ENCODE results near the gene GSDME. TPM values are rescaled to one million over a fixed set of nuclear protein-coding genes. Genes with fewer than 3 reads are reported as not detected.

GSDME gene
- total and polyA plus RNA-seq, 2 experiments from 2014 or later: 35.1 to 48.1 TPM

DNA sequence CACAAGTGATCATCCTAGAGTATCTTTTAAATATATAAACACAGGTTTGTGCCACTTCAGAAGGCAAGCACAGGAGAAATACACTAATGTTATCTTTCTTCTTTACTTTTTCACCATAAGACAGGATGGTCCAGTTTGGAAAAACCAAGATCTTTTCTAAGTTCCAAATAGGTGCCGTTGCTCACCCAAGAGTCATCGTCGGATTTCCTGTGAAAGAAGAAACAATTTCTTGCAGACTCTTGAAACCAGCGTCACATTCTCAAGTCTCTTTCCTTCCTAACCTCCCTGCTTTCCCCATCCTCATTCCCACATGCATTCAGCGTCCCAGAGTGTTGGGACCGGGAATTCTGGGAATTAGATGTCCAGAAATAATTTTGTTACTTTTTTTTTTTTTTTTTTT lies 42.8 kb upstream of the GSDME start:
- H3K27me3 ChIP-seq: no peaks in the 10 kb centered on the region
- 94% methylated on average over 6 of the region's 6 CpGs for WGBS (ENCODE audit: low lambda C conversion rate, missing lambda C conversion rate)
- H3K4me3 ChIP-seq: no peak overlapping the region
- H3K9me2 ChIP-seq (replicated peaks; ENCODE audit: insufficient read depth): no peaks in the 10 kb centered on the region
- no peaks in the 10 kb centered on the region for H3K36me3 ChIP-seq (replicated peaks; ENCODE audit: insufficient read depth, low read depth)
- H3K4me2 ChIP-seq: no peak overlapping the region
- H4K20me1 ChIP-seq (ENCODE audit: insufficient read depth, poor library complexity, severe bottlenecking): no peaks in the 10 kb centered on the region
- no peak for DNase-seq (ENCODE audit: low spot score)
- no peaks in the 10 kb centered on the region for H3K4me1 ChIP-seq (ENCODE audit: insufficient read depth)
- no peak overlapping the region for H3K27ac ChIP-seq
- TF ChIP-seq EZH2 (IDR thresholded peaks at IDR 0.05; ENCODE audit: borderline replicate concordance) (no peak), EZH2phosphoT487 (IDR thresholded peaks at IDR 0.05; ENCODE audit: low read depth, severe bottlenecking, unreplicated experiment) (no peak)
- TF ChIP-seq, protein P1, sequence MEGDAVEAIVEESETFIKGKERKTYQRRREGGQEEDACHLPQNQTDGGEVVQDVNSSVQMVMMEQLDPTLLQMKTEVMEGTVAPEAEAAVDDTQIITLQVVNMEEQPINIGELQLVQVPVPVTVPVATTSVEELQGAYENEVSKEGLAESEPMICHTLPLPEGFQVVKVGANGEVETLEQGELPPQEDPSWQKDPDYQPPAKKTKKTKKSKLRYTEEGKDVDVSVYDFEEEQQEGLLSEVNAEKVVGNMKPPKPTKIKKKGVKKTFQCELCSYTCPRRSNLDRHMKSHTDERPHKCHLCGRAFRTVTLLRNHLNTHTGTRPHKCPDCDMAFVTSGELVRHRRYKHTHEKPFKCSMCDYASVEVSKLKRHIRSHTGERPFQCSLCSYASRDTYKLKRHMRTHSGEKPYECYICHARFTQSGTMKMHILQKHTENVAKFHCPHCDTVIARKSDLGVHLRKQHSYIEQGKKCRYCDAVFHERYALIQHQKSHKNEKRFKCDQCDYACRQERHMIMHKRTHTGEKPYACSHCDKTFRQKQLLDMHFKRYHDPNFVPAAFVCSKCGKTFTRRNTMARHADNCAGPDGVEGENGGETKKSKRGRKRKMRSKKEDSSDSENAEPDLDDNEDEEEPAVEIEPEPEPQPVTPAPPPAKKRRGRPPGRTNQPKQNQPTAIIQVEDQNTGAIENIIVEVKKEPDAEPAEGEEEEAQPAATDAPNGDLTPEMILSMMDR (IDR thresholded peaks at IDR 0.05; ENCODE audit: poor library complexity): no peak
- H2AFZ ChIP-seq: no peak overlapping the region
- H3K9me3 ChIP-seq (ENCODE audit: low read depth): no peaks in the 10 kb centered on the region
- H3K79me2 ChIP-seq: no peaks in the 10 kb centered on the region

DNA sequence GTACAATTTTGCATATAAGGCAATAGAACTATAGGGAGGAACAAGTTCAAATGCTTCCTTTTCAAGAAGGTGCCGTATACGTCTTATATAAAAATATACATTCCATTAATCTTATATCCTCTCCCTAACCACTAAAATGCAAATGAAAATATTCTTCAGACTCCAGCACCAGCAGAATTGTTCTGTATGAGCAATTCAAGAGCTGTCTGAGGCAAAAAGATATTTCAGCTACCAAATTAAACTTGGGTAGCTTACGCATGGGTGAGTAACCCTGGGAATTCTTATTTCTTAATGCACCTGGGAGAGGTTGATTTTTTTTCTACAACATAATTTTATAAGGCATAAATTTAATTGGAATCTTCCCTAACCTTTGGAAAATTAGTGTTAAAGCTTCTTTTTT lies 42.2 kb upstream of the GSDME start:
- DNase-seq (ENCODE audit: low spot score): no peak
- no peaks in the 10 kb centered on the region for H3K79me2 ChIP-seq
- no peaks in the 10 kb centered on the region for H3K9me2 ChIP-seq (replicated peaks; ENCODE audit: insufficient read depth)
- H3K36me3 ChIP-seq (replicated peaks; ENCODE audit: insufficient read depth, low read depth): no peaks in the 10 kb centered on the region
- no peaks in the 10 kb centered on the region for H3K4me1 ChIP-seq (ENCODE audit: insufficient read depth)
- WGBS (ENCODE audit: low lambda C conversion rate, missing lambda C conversion rate): 95% methylated on average over 3 of the region's 3 CpGs
- H3K4me2 ChIP-seq: no peak overlapping the region
- no peak overlapping the region for H2AFZ ChIP-seq
- H3K27me3 ChIP-seq: no peaks in the 10 kb centered on the region
- H3K4me3 ChIP-seq: no peak overlapping the region
- H4K20me1 ChIP-seq (ENCODE audit: insufficient read depth, poor library complexity, severe bottlenecking): no peaks in the 10 kb centered on the region
- H3K27ac ChIP-seq: no peak overlapping the region
- no peaks in the 10 kb centered on the region for H3K9me3 ChIP-seq (ENCODE audit: low read depth)
- no peak for TF ChIP-seq EZH2phosphoT487 (IDR thresholded peaks at IDR 0.05; ENCODE audit: low read depth, severe bottlenecking, unreplicated experiment)
- no peak for TF ChIP-seq EZH2 (IDR thresholded peaks at IDR 0.05; ENCODE audit: borderline replicate concordance)
- TF ChIP-seq, protein P1 (IDR thresholded peaks at IDR 0.05; ENCODE audit: poor library complexity): no peak

GRCh38 chr7:24798261-24798660 lies 41.0 kb upstream of the GSDME start:
- Histone ChIP-seq H2AFZ (no peak overlapping the region), H3K27ac (no peak overlapping the region), H3K9me3 (ENCODE audit: low read depth) (no peaks in the 10 kb centered on the region), H3K4me1 (ENCODE audit: insufficient read depth) (no peaks in the 10 kb centered on the region), H3K4me3 (no peak overlapping the region), H3K4me2 (no peak overlapping the region), H4K20me1 (ENCODE audit: insufficient read depth, poor library complexity, severe bottlenecking) (no peaks in the 10 kb centered on the region), H3K9me2 (replicated peaks; ENCODE audit: insufficient read depth) (no peaks in the 10 kb centered on the region), H3K79me2 (no peaks in the 10 kb centered on the region), H3K27me3 (no peaks in the 10 kb centered on the region), H3K36me3 (replicated peaks; ENCODE audit: insufficient read depth, low read depth) (no peaks in the 10 kb centered on the region)
- DNase-seq (ENCODE audit: low spot score): no peak
- TF ChIP-seq EZH2 (IDR thresholded peaks at IDR 0.05; ENCODE audit: borderline replicate concordance): no peak
- TF ChIP-seq, protein P1 (IDR thresholded peaks at IDR 0.05; ENCODE audit: poor library complexity): no peak
- no peak for TF ChIP-seq EZH2phosphoT487 (IDR thresholded peaks at IDR 0.05; ENCODE audit: low read depth, severe bottlenecking, unreplicated experiment)
- WGBS (ENCODE audit: low lambda C conversion rate, missing lambda C conversion rate): 86% methylated on average over 4 of the region's 4 CpGs

DNA sequence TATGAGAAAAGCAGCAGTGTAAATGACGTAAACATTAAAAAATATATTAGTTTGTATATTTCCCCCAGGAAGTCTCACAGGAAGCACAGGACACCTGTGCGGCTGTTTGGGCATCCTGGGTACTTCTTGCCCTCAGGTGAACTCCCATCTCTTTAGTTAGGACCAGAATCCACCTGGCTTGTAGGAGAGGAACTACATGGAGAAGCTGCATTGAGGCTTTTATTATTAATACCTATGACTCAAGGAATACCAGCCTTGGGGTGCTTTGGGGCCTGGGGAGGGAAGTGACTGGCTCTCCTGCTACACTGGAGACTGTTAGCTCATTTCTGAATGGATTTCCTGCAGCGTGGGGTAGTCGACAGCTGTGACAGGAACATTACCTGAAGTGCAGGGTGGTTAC lies 40.0 kb upstream of the GSDME start:
- Histone ChIP-seq H3K4me3 (no peak overlapping the region), H3K4me2 (no peak overlapping the region), H3K27ac (no peak overlapping the region), H3K9me3 (ENCODE audit: low read depth) (no peaks in the 10 kb centered on the region), H3K4me1 (ENCODE audit: insufficient read depth) (no peaks in the 10 kb centered on the region), H4K20me1 (ENCODE audit: insufficient read depth, poor library complexity, severe bottlenecking) (no peaks in the 10 kb centered on the region), H3K27me3 (no peaks in the 10 kb centered on the region), H3K36me3 (replicated peaks; ENCODE audit: insufficient read depth, low read depth) (no peaks in the 10 kb centered on the region), H3K79me2 (no peaks in the 10 kb centered on the region), H2AFZ (no peak overlapping the region), H3K9me2 (replicated peaks; ENCODE audit: insufficient read depth) (no peaks in the 10 kb centered on the region)
- no peak for DNase-seq (ENCODE audit: low spot score)
- WGBS (ENCODE audit: low lambda C conversion rate, missing lambda C conversion rate): 97% methylated on average over 4 of the region's 4 CpGs
- TF ChIP-seq, protein P1 (IDR thresholded peaks at IDR 0.05; ENCODE audit: poor library complexity): no peak
- TF ChIP-seq EZH2 (IDR thresholded peaks at IDR 0.05; ENCODE audit: borderline replicate concordance) (no peak), EZH2phosphoT487 (IDR thresholded peaks at IDR 0.05; ENCODE audit: low read depth, severe bottlenecking, unreplicated experiment) (no peak)
